Hematopoietic multipotent progenitor cell treated with erythropoietin and hydrocortisone succinate and interleukin-3 and kit ligand, for 17 days (in vitro differentiated cells): ENCODE measurements around the gene PXDN.

Source experiments
- DNase-seq: peaks from one replicate; pipeline ENCODE4 v3.0.0-alpha.2; 2015; ENCODE audit warnings: low spot score

PXDN gene

DNA sequence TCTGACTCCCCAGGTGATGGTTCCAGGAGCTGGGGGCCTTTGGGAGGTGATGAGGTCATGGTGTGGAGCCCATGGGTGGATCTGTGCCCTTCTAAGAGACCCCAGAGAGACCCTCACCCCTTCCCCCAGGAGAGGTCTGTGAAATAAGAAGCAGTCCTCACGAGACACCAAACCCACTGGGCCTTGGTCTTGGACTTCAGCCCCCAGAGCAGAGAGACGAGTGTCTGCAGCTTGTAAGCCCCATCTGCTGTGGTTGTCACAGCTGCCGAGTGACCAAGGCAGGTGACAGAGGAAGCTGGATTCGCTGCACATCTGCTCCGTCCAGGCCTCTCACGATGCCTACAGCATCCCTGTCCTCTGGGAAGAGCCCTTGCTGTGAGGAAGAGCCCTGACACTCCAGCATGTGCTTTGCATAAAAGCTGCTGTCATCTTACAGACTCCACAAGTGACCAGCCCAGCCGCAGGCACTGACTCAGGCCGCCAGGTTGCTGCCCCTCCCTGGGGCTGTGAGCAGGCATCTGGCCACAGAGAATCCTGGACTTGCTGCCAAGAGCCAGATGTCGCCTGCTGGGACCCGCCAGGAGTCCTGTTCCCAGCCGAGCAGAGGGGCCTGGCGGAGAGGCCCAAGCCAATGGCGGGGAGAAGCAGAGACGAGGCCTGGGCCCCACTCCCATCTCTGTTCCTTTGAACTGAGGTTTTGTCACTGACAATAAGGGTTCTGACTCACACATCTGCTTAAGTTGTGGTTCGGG, 150.8 kb downstream of the PXDN start:
- DNase-seq: no peak

DNA sequence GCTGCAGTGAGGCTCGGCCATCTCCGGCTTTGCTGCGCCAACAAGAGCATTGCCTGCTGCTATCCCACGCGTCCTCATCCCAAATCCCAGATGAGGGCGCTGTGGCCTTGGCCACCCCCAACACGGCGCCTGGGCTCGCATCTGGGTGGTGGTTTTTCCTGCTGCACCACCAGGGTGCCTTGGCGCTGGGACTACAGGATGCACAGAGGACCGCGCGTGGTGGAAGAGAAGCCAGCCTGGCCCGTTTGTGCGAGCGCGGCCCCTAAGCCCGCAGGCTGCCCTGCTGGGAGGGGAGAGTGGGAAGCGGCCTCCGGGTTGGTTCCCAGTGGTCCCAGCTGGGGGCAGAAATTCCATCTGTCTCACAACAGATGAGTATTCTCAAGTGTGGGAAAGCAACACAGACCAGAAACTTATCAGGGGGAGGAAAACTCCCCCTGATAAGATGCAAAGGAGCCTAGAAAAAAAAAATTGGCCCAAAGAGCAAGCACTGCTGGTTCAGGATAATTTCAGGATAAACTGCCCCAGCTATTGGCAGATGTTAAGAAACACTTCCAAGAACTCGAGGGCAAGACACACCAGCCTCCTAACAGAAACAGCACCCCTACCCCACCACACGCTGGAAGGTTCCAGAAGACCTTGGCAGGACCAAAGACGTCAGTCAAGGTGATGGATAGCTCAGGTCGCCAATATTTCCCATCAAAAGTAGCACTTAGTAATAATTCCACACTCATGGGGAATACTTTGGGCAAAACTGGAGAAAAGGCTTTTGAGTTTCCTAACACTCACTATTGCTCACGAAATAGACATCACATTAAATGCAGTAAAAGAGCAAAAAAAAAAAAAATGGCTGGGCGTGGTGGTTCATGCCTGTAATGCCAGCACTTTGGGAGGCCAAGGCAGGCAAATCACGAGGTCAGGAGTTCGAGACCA, 152.1 kb downstream of the PXDN start:
- DNase-seq: no peak

DNA sequence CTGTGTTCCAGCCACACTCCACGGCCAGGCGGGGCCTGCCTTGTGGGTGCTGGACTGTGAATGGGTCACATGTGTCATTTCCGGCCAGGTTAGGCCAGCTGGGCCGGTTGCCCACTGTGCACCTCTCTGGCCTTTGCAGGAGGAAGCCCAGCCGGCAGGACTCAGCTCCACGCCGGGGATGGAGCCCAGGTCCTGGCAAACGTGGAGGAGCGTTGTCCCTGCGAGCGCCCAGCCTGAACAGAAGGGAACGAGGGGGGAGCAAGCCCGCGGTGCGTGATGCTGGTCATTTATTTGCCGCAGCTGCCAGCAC, 152.9 kb downstream of the PXDN start:
- no peak for DNase-seq

DNA sequence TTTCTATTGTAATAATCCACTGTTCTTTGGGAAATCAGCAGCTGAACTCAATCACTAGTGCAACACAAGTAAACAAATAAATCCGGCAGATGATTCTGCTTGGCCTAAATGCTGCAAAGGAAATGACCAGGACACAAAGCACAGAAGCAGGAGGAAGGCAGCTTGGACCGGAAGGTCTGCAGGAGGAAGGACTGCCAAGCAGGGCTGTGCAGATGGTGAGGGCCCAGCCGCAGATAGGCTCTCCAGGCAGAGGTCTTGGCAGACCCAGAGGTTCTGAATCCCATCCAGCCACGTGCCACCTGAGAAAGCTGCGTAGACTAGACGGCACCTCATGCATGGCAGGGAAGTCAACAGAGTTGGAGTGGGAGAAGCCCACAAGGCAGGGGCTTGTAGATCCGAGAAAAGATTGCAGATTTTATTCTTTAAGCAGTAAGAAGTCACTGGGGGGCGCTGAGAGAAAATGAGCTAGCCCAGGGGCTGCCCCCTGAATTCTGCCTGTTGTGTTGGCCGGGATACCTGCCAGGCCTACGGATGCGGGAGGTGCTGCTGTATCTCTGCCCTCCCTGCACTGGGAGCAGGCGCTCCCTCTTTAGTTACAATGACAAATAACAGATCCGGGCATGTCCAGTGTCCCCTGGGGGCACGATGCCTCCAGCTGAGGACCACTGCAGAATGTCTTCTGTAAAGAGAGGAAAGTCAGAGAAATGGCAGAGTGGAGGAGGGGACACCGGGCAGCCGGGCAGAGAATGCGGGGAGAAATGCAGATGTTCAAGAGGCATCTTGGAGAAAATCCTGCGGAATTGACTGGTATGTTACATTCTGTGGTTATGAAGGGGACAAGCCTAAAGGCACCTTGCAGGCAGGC, 153.5 kb downstream of the PXDN start:
- no peak for DNase-seq

DNA sequence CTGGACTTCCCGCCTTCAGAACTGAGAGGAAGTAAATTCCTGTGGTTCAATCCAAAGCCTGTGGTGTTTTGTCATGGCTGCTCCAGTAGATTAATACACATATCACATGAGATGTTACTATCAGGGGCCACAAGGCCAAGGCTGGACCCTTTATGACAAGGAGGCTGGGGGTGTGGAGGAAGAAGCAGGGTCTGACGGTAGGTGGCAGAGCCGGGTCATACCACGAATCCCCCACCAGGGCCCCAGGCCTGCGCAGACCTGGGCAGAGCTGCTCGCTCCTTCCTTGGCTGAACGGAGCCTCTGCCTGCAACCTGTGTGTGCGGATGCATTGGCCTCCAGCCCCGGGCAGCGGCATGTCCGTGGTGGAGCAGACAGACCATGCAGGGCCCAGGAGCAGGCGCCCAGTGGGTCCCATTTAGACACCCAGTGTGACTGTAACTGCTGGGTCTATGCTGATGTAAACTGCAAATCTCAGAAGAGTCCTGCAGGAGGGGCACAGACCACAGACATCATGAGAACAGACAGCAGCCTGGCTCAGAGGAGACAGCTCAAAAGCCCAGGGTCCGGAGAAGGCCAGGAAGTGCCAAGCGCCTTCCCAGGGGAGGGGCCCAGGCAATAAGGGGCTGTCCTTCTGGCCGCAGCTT, 155.2 kb downstream of the PXDN start:
- DNase-seq: no peak

DNA sequence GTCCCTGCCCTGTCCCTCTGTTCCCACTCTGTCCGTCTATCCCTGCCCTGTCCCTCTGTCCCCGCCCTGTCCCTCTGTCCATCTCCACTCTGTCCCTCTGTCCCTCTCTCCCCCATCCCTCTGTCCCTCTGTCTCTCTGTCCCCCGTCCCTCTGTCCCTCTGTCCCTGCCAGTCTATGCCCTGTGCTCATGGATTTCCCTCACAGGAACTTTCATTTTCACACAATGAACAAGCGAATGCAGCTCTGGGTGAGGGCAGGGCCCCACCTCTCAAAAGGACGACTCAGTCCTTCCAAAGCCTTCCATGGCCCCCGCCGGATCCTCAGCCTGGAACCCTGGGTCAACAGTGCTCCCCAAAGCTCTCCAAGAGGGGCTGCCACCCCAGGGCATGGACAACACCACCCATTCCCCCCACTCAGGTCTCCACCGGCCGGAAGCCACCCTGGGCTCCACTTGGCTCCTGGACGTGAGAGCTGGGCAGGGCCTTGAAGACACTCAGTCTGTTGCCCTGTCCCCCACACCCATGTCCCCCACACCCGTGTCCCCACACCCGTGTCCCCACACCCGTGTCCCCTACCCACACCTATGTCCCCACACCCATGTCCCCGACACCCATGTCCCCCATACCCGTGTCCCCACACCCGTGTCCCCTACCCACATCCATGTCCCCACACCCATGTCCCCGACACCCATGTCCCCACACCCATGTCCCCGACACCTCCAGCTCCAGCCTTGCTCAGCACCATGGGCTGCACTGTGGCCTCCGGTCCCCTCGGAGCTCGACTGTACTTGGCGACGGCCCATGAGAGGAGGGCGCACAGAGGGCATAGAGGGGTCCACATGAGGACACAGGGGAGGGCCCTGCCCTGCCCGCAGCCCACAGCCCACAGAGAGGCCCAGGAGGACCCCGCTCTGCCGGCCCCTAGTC, 156.0 kb downstream of the PXDN start:
- DNase-seq: no peak

DNA sequence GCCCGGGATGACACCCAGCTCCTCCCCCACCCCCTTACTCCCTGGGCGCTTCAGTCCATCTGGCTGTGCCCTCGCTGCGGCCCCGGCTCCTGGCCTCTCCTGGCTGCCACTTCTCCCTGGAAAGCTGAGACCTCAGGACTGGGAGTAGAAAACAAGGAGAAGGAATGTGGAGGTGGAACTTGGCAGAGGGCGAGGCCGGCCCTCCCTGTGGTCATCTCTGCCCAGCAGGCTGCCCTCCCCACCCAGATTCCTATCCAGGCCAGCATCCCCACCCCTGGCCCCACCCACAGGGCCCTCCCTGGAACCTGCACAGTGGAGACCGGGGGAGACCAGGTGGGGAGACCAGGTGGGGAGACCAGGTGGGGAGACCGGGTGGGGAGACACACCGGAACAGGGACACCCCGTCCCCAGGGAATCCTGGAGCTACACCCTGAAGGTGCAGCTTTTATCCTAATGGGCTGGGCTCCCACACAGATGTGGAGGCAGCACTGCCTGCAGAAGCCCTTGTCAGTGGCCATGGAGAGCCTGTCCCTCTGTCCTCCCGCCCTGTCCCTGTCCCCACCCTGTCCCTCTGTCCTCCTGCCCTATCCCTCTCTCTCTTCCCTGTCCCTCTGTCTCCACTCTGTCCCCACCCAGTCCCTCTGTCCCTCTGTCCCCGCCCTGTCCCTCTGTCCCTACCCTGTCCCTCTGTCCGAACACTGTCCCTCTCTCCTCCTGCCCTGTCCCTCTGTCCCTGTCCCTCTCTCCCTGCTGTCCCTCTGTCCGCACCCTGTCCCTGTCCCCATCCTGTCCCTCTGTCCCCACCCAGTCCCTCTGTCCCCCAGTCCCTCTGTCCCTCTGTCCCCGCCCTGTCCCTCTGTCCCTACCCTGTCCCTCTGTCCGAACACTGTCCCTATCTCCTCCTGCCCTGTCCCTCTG, 157.1 kb downstream of the PXDN start:
- DNase-seq: no peak

DNA sequence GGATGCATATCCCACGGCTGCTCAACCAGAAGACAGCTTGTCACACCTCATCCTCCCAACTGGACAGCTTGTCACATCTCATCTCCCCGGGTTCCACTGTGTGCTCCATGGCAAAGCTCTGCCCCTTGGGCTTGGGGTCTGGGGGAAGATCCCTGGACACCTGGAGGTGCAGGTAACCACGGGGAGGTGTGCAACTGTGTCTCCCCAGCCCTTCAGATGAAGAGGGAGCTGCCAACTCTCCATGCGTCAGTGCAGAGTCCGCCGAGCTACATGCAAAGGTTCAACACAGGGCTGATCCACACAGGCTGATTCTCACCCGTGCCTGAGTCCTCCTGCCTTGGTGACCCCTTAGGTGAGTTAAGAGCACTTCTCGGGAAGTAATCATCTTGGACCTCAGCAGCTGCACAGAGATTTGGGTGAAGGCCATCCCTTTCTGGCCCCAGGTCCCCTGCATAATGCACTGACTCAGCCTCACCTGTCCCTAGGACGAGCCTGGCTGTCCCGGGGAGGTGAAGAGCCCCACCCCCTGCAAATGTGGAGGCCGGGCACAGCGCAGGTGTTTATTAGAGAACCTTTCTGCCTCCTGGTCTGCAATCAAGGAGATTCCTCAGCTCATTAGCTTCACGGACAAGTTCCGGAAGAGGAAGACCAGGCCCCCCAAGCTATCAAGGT, 157.9 kb downstream of the PXDN start:
- DNase-seq: no peak

DNA sequence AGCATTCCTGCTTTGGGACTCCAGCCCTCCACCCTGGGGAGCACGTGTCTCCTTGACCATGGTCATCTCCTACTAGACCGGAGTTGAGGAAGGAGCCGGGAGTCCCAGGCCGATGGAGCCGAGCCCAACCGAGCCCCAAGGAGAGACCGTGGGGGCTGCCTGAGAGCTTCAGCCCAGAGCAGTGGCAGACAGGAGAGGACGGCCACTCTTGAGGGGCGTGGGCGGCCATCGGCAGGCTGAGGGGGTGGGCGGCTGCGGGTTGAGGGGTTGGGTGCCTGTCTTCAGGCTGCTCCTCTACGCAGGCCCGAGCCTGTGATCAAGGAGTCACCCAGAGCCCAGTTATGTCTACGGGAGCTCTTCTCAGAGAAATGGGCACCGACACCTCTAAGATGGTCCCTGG, 158.7 kb downstream of the PXDN start:
- DNase-seq: no peak

DNA sequence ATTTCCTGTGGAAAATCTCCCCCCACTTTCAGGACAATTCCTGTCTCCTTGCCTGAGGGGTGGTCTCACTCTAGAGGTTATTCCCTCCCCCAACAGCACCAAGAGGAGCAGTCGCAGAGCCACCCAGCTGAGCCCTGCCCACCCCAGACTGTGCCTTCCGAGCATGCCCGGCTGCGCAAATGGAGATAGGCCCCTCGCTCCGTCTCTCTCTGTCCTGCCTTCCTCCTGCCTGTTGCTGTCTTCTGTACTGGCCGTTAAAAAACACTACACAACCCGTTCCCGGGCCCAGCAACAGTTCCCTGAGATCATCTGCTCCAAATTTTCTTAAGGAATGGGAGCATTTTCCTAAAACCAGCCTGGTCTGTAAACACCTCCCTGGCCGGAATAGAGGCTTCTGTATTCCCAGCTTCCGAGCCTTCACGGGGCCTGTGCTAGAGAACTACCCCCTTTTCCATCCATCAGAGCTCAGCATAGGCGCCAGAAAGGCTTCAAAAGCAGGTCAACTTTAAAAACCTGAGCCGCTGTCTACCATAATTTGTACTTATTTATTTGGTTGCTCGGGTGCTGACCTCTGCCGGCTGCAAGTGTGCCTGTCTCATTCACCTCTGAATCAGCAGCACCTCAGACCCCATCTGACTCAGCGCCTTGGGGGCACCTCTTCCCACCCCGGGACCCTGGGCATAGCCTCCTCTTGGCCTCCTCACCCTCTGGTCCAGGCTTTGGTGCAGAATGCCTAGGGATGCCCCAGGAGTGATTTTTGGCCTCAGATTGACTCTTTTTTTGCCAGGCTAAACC, 159.4 kb downstream of the PXDN start:
- DNase-seq: no peak

DNA sequence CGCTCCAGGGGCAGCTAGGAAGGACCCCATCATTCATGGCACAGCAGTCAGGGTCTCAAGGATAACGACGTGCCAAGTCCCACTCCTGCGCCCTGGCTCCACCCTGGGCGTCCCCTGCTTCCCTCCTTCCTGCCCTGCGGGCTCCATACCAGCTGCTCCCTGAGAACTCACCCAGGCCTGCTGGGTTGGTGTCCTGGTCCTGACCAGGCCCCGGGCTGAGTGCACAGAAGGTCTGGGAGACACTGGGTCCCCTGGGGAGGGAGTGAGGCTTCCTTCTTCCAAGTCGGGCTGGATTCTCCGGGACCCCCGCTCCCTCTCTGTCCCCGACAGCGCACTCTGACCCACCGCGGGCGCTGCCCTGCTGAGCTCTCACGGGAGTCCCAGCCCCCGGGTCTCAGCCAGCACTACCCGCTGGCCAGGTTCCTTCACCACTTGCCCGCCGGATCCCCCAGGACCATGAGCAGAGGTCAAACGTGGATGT, 160.2 kb downstream of the PXDN start:
- no peak for DNase-seq

DNA sequence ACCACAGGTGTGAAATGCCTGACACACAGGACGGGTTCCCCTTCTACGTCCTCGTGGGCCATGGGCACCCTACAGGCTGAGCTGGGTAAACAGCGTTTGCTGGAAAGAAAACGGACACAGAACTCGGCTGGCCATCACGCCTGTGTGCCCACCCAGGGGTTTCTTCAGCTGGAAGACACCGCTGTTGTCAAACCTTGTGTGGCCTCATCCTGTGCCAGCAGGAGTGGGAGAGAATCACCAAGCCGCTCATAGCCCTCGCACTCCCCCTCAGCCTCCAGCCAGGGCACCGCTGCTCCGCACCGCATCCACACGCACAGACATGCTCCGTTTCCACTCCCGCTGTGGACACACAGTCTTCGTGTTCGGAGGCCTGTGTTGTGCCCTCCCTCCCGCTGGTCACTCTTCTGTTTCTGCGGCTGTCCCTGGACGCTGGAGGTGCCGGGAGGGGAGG, 161.4 kb downstream of the PXDN start:
- no peak for DNase-seq

DNA sequence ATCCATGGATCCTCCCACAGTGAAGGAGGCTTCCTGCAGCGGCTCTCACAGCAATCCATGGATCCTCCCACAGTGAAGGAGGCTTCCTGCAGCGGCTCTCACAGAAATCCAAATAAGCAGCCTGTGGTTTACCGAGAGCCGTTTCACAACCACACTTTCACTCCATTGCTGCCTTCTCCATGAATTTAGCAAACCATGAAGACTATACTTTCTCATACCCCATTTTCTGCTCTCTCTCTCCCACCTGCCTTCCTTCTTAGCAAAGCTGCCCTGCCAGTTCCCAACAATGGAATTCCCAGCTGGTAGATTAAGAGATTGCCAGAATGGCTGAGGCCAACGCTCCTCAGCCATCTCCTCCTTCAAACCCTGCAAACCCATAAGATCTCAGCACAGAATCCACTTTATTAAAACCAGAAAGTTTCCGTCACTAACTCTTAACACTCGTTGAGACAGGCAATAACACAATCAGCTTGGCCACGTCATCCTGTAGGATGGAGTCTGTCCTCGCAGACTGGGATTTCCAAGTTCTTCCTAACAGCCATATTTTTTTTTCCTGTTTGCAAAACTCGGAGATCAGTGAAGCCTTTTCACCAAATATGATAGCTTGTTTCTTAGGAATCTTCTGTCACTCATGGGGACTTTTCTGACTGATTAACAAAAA, 162.2 kb downstream of the PXDN start:
- no peak for DNase-seq
